ENCODE data around the gene ERMN. TPM values are rescaled to one million over a fixed set of nuclear protein-coding genes. Genes with fewer than 3 reads are reported as not detected.

The ERMN gene
- total RNA-seq, 2 donors from 2014 or later = 1.3 TPM; not detected in 1

DNA sequence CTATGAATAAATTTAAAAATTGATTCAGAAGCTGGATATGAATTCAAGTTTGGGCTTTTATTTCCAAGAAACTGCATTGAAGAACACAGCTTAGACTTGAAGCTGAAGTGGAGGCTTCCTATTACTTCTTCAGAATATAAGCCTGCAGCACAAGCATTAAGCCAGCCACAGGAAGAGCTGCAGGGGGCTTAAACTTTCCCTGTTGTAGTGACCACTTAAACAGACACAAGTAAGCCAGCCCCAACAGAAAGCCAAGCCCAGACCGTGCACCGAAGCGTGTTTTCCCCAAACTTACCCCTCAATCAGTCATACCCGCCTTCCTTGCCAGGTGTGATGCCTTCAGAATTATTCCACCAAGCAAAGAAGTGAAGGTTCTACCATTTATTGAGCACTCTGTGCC, 28.7 kb downstream of the ERMN start:
- Histone ChIP-seq H3K4me3 (no peak overlapping the region), H3K9me3 (no peaks in the 10 kb centered on the region), H3K36me3 (no peaks in the 10 kb centered on the region), H3K27me3 (replicated peaks; ENCODE audit: insufficient read depth) (no peaks in the 10 kb centered on the region), H3K27ac (no peak overlapping the region), H3K4me1 (ENCODE audit: control insufficient read depth in 1 of 2, low read depth in 2 of 2) (no peaks in the 10 kb centered on the region)
- ATAC-seq (ENCODE audit: insufficient number of reproducible peaks, low FRiP score, low read depth) (no peak), DNase-seq (ENCODE audit: low spot score) (no peak)
- TF ChIP-seq, protein P1, sequence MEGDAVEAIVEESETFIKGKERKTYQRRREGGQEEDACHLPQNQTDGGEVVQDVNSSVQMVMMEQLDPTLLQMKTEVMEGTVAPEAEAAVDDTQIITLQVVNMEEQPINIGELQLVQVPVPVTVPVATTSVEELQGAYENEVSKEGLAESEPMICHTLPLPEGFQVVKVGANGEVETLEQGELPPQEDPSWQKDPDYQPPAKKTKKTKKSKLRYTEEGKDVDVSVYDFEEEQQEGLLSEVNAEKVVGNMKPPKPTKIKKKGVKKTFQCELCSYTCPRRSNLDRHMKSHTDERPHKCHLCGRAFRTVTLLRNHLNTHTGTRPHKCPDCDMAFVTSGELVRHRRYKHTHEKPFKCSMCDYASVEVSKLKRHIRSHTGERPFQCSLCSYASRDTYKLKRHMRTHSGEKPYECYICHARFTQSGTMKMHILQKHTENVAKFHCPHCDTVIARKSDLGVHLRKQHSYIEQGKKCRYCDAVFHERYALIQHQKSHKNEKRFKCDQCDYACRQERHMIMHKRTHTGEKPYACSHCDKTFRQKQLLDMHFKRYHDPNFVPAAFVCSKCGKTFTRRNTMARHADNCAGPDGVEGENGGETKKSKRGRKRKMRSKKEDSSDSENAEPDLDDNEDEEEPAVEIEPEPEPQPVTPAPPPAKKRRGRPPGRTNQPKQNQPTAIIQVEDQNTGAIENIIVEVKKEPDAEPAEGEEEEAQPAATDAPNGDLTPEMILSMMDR (IDR thresholded peaks at IDR 0.05) = no peak

DNA sequence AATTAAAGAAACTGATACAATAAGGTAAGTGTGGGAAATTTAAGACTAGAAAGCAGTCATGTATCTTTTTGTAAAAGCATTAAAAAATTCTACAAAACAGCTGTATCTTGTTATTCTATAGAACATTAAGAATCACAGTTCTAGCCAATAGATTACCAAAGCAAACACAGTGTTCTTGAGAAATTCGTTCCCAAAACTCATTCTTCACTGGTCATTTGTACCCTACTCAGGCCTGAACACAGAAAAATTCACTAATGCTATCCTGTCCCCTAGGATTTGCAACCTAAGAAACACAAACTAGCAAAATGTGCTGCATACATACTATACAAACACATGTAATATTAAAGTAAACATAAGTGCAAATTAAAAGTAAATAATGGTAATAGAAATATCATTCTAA, 29.1 kb downstream of the ERMN start:
- Histone ChIP-seq H3K27ac (no peak overlapping the region), H3K36me3 (no peaks in the 10 kb centered on the region), H3K9me3 (no peaks in the 10 kb centered on the region), H3K4me3 (no peak overlapping the region), H3K4me1 (ENCODE audit: control insufficient read depth in 1 of 2, low read depth in 2 of 2) (no peaks in the 10 kb centered on the region), H3K27me3 (replicated peaks; ENCODE audit: insufficient read depth) (no peaks in the 10 kb centered on the region)
- ATAC-seq (ENCODE audit: insufficient number of reproducible peaks, low FRiP score, low read depth) (no peak), DNase-seq (ENCODE audit: low spot score) (no peak)
- TF ChIP-seq, protein P1 (IDR thresholded peaks at IDR 0.05) = no peak

DNA sequence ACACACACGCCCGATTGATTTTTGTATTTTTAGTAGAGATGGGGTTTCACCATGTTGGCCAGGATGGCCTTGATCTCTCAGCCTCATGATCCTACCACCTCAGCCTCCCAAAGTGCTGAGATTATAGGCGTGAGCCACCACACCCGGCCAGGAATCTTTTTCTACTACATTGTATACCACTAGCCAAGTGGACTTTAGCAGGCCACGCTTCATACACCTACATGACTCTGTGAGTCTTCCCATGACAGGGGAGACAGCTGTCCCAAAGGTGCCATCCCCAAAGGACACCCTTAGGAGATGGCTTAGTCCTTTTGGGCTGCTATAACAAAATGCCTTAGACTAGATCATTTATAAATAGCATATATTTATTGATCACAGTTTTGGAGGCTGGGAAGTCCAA, 32.8 kb downstream of the ERMN start:
- Histone ChIP-seq H3K4me3 (no peak overlapping the region), H3K27ac (no peak overlapping the region), H3K4me1 (ENCODE audit: control insufficient read depth in 1 of 2, low read depth in 2 of 2) (no peaks in the 10 kb centered on the region), H3K9me3 (no peaks in the 10 kb centered on the region), H3K36me3 (no peaks in the 10 kb centered on the region), H3K27me3 (replicated peaks; ENCODE audit: insufficient read depth) (no peaks in the 10 kb centered on the region)
- TF ChIP-seq, protein P1 (IDR thresholded peaks at IDR 0.05) = no peak
- DNase-seq (ENCODE audit: low spot score) (no peak), ATAC-seq (ENCODE audit: insufficient number of reproducible peaks, low FRiP score, low read depth) (no peak)

DNA sequence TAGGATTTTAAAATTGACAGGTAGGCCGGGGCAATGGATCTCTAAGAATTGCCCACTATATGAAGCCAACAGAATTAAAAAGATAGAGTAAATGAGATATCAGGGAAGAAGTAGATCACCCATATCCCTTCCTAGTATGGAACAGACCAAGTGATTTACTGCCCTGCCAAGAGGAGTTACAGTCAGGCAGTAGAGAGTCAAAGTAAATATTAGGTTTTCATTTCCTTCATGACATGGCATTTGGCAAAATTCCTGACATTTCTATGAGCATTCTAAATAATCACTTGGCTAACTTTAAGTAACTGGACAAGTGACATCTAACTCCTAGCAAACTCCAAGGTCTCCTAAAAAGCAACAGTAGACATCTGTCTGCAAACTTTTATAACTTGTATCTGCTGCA, 34.6 kb downstream of the ERMN start:
- no peak overlapping the region for H3K27ac ChIP-seq
- DNase-seq (ENCODE audit: low spot score) (no peak), ATAC-seq (ENCODE audit: insufficient number of reproducible peaks, low FRiP score, low read depth) (no peak)
- no peaks in the 10 kb centered on the region for H3K36me3 ChIP-seq
- H3K4me1 ChIP-seq (ENCODE audit: control insufficient read depth in 1 of 2, low read depth in 2 of 2) = no peaks in the 10 kb centered on the region
- H3K4me3 ChIP-seq = no peak overlapping the region
- no peaks in the 10 kb centered on the region for H3K9me3 ChIP-seq
- TF ChIP-seq, protein P1 (IDR thresholded peaks at IDR 0.05) = no peak
- H3K27me3 ChIP-seq (replicated peaks; ENCODE audit: insufficient read depth) = no peaks in the 10 kb centered on the region

DNA sequence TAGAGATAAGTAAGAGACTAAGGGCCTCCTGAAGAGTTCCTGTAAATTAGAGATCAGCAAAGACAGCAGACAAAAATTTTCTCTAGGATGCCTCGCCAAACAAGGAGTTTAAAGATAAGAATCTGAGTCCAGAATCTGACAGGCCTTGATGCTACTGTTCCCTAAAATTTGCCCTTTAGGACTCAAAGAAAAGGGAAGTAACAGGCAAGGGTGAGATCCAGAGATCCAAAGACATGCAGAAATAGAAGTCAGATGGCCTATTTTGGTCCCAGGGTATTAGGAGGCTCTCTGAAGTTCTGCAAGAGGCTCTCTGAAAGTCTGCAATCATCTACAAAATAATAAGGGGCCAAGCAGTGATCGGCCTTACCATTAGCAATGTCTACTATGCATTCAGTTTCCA, 35.1 kb downstream of the ERMN start:
- no peak overlapping the region for H3K4me3 ChIP-seq
- H3K9me3 ChIP-seq = no peaks in the 10 kb centered on the region
- DNase-seq (ENCODE audit: low spot score) (no peak), ATAC-seq (ENCODE audit: insufficient number of reproducible peaks, low FRiP score, low read depth) (no peak)
- H3K4me1 ChIP-seq (ENCODE audit: control insufficient read depth in 1 of 2, low read depth in 2 of 2) = no peaks in the 10 kb centered on the region
- TF ChIP-seq, protein P1 (IDR thresholded peaks at IDR 0.05) = no peak
- H3K27me3 ChIP-seq (replicated peaks; ENCODE audit: insufficient read depth) = no peaks in the 10 kb centered on the region
- no peaks in the 10 kb centered on the region for H3K36me3 ChIP-seq
- H3K27ac ChIP-seq = no peak overlapping the region

All from thoracic aorta (tissue), 2 donors.